HepG2 (cell line): ENCODE data around the gene MLH1. TPM values are rescaled to one million over a fixed set of nuclear protein-coding genes. Genes with fewer than 3 reads are reported as not detected.

Experiments used
- ARID5B ChIP-seq: IDR thresholded peaks from 2 replicates; pipeline ENCODE4 v1.4.0; 2020; ENCODE audit warnings: mild to moderate bottlenecking, missing genetic modification reagents
- CREM ChIP-seq, 2 experiments: sonication (generic) in 1 of 2; formaldehyde crosslinking in 1 of 2; IDR thresholded peaks; 2 replicates each; pipeline versions ENCODE4 v1.4.0 to v1.6.1; 2016 to 2020; ENCODE audit warnings: antibody characterized with exemption in 1 of 2, mild to moderate bottlenecking in 1 of 2, missing genetic modification reagents in 1 of 2
- FOXM1 ChIP-seq: sonication (generic); formaldehyde crosslinking; IDR thresholded peaks from 2 replicates; pipeline ENCODE4 v1.5.0; 2020; ENCODE audit warnings: missing genetic modification reagents
- GLI4 ChIP-seq: sonication (generic); formaldehyde crosslinking; IDR thresholded peaks from 2 replicates; pipeline ENCODE4 v1.5.1; 2020; ENCODE audit warnings: missing genetic modification reagents, mild to moderate bottlenecking, moderate library complexity, borderline replicate concordance
- KAT8 ChIP-seq: IDR thresholded peaks from 2 replicates; pipeline ENCODE4 v1.6.1; 2016; ENCODE audit warnings: missing genetic modification reagents, missing compliant biosample characterization
- LCORL ChIP-seq, 2 experiments: fragments of 450-650 bp in 1 of 2; sonication (generic) in 1 of 2; formaldehyde crosslinking in 1 of 2; IDR thresholded peaks; 2 replicates each; pipeline versions ENCODE4 v1.5.0 to v1.6.1; 2017 to 2020; ENCODE audit warnings: antibody characterized with exemption in 1 of 2, missing genetic modification reagents in 1 of 2
- MAFG ChIP-seq: sonication (generic); formaldehyde crosslinking; IDR thresholded peaks from 2 replicates; pipeline ENCODE4 v1.5.1; 2020; ENCODE audit warnings: mild to moderate bottlenecking, missing genetic modification reagents
- MTA1 ChIP-seq: sonication (generic); formaldehyde crosslinking; IDR thresholded peaks from 2 replicates; pipeline ENCODE4 v1.4.0; 2020; ENCODE audit warnings: missing genetic modification reagents, mild to moderate bottlenecking, borderline replicate concordance
- NR3C1 ChIP-seq: sonication (generic); formaldehyde crosslinking; IDR thresholded peaks from 2 replicates; pipeline ENCODE4 v1.4.0; 2020; ENCODE audit warnings: missing genetic modification reagents
- PCBP1 ChIP-seq: fragments of 200-400 bp; formaldehyde crosslinking; IDR thresholded peaks from 2 replicates; pipeline ENCODE4 v1.6.1; 2017; ENCODE audit warnings: mild to moderate bottlenecking, low read depth, low read length, borderline replicate concordance
- POLR2AphosphoS2 ChIP-seq: IDR thresholded peaks from 2 replicates; pipeline ENCODE4 v1.6.1; 2011; ENCODE audit warnings: low read depth, low read length, improper control_type of control experiment
- SNAI1 ChIP-seq: sonication (generic); formaldehyde crosslinking; IDR thresholded peaks from 2 replicates; pipeline ENCODE4 v1.5.0; 2020; ENCODE audit warnings: mild to moderate bottlenecking, missing genetic modification reagents, borderline replicate concordance
- SP5 ChIP-seq: IDR thresholded peaks from 2 replicates; pipeline ENCODE4 v1.6.1; 2016; ENCODE audit warnings: low read depth, borderline replicate concordance
- STAG1 ChIP-seq: sonication (generic); formaldehyde crosslinking; IDR thresholded peaks from 2 replicates; pipeline ENCODE4 v1.4.0; 2020; ENCODE audit warnings: missing genetic modification reagents
- ZKSCAN1 ChIP-seq: fragments of 150-350 bp; IDR thresholded peaks from 2 replicates; pipeline ENCODE4 v1.6.1; 2014; ENCODE audit warnings: low read length
- ZNF34 ChIP-seq: sonication (generic); formaldehyde crosslinking; IDR thresholded peaks from 2 replicates; pipeline ENCODE4 v1.4.0; 2020; ENCODE audit warnings: mild to moderate bottlenecking, missing genetic modification reagents, borderline replicate concordance
- ZNF552 ChIP-seq: sonication (generic); formaldehyde crosslinking; IDR thresholded peaks from 2 replicates; pipeline ENCODE4 v1.9.0; 2022; ENCODE audit warnings: missing genetic modification reagents, mild to moderate bottlenecking, borderline replicate concordance
- ZNF567 ChIP-seq: sonication (generic); formaldehyde crosslinking; IDR thresholded peaks from 2 replicates; pipeline ENCODE4 v1.8.1; 2023; ENCODE audit warnings: mild to moderate bottlenecking, missing genetic modification reagents, borderline replicate concordance
- ZNF576 ChIP-seq: sonication (generic); formaldehyde crosslinking; IDR thresholded peaks from 2 replicates; pipeline ENCODE4 v1.4.0; 2020; ENCODE audit warnings: mild to moderate bottlenecking, missing genetic modification reagents
- ZNF619 ChIP-seq: sonication (generic); formaldehyde crosslinking; IDR thresholded peaks from 2 replicates; pipeline ENCODE4 v1.4.0; 2020; ENCODE audit warnings: mild to moderate bottlenecking, missing genetic modification reagents
- ZNF652 ChIP-seq: IDR thresholded peaks from 2 replicates; pipeline ENCODE4 v1.6.1; 2016; ENCODE audit warnings: low read depth, borderline replicate concordance
- ZNF687 ChIP-seq: sonication (generic); formaldehyde crosslinking; IDR thresholded peaks from 2 replicates; pipeline ENCODE4 v1.5.1; 2020; ENCODE audit warnings: mild to moderate bottlenecking, missing genetic modification reagents, moderate library complexity
- polyA plus RNA-seq, 8 experiments: library from polyadenylated mRNA; depleted of rRNA in 3 of 8; stranded (reverse) in 7 of 8; unstranded in 1 of 8; fragments of >200 nt; fragmentation: Illumina TruSeq in 4 of 8; extraction: Trizol in 4 of 8; gene quantifications; 2 replicates each; pipeline versions ENCODE4 v1.2.1 to v1.2.3, GENCODE V29; 2011 to 2016; ENCODE audit warnings: low read depth in 4 of 8, missing spikeins in 1 of 8, mixed read lengths in 1 of 8; ENCODE audit not compliant: insufficient read depth in 1 of 8
- total RNA-seq, 5 experiments: library from RNA; depleted of rRNA; stranded (reverse); fragments of >200 nt; fragmentation: Illumina TruSeq; extraction: Trizol; gene quantifications; 2 replicates each; pipeline ENCODE4 v1.2.3, GENCODE V29; 2016; ENCODE audit warnings: low read depth in 1 of 5

Gene MLH1
- total and polyA plus RNA-seq, 2 of the 13 experiments (the other 11 are each of a cell fraction or from before 2014, with no cell fraction given), result 29.5 to 70.8 TPM

GRCh38 chr3:36992806-36993325, 452 bp upstream of the MLH1 start, which contains the start of gene EPM2AIP1 (continued):
- TF ChIP-seq FOXM1 (CRISPR knock-in tag), result no peak
- TF ChIP-seq LCORL (IDR thresholded peaks at IDR 0.05), result peak; percentile 42; the same call in 1 of the 2 replicates
- TF ChIP-seq LCORL (CRISPR knock-in tag; IDR thresholded peaks at IDR 0.05), result 0 out of 2 replicates have a peak, but pooled peaks have one; percentile 14
- no peak; the same call in 1 of the 2 replicates for TF ChIP-seq SNAI1 (CRISPR knock-in tag)
- peak; percentile 55 for TF ChIP-seq ARID5B (CRISPR knock-in tag)
- no peak for TF ChIP-seq ZNF576 (CRISPR knock-in tag)
- no peak for TF ChIP-seq ZNF567 (CRISPR knock-in tag)
- TF ChIP-seq SP5 (CRISPR knock-in tag), result no peak
- TF ChIP-seq NR3C1 (CRISPR knock-in tag), result no peak
- no peak for TF ChIP-seq ZNF619 (CRISPR knock-in tag)
- no peak for TF ChIP-seq CREM (IDR thresholded peaks at IDR 0.05)
- no peak for TF ChIP-seq CREM (CRISPR knock-in tag; IDR thresholded peaks at IDR 0.05)
- no peak for TF ChIP-seq ZNF34 (CRISPR knock-in tag)
- TF ChIP-seq ZNF652 (CRISPR knock-in tag), result peak; percentile 46
- TF ChIP-seq KAT8, result peak; percentile 63
- TF ChIP-seq ZKSCAN1, result no peak
- peak; percentile 79; the same call in 1 of the 2 replicates for TF ChIP-seq POLR2AphosphoS2
- TF ChIP-seq GLI4 (CRISPR knock-in tag), result peak; percentile 99
- TF ChIP-seq MAFG (CRISPR knock-in tag), result no peak
- peak; percentile 46; the same call in 1 of the 2 replicates for TF ChIP-seq STAG1
- TF ChIP-seq MTA1, result peak; percentile 35; the same call in 1 of the 2 replicates
- peak; percentile 95 for TF ChIP-seq ZNF687
- no peak for TF ChIP-seq PCBP1
- TF ChIP-seq ZNF552 (CRISPR knock-in tag), result 0 out of 2 replicates have a peak, but pooled peaks have one; percentile 37
